ENCODE results near the gene HCN3.

GRCh38 chr1:155272466-155273342 is 4.6 kb upstream of the HCN3 start:
- TF ChIP-seq CTCF (conservative IDR thresholded peaks at IDR 0.05) (no peak), EZH2 (IDR thresholded peaks at IDR 0.05; ENCODE audit: low read depth) (no peak)

Data from PC-9 (cell line).